GM12801 (cell line): Measurements from ENCODE around the gene EFS.

Experiments
- CTCF ChIP-seq: IDR thresholded peaks from one replicate; pipeline ENCODE4 v1.5.1; 2011; ENCODE audit warnings: control low read depth; ENCODE audit not compliant: insufficient read length; ENCODE audit errors: extremely low read depth

The EFS gene

DNA sequence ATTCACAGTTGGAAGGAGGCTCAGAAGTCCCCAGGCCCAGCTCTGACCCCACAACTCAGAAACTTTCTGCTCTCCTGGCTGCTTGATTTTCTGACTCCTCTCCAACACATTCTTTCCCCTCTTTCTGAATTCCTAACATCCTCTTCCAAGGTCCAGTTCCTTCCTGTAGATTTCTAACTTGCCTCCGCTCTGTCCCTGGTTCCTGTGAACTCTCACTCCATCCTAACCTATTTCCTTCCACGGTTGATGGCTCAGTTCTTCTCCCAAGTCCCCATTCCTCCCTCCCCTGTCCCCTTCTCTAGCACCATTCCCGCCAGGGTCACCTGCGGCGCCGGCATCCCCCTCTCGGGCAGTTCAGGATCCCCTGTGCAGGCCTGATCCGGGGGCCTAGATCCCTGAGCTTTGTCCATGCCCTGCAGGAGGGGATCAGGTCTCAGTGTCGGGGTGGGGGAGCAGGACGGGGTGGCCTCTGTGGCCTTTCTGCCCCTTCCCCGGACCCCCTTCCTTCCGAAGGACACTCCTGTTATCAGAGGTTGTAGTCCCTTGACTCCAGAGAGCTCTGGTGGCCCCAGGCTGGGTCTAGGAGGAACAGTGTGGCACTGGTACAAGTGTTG, 6.3 kb downstream of the EFS start:
- no peak for TF ChIP-seq CTCF

DNA sequence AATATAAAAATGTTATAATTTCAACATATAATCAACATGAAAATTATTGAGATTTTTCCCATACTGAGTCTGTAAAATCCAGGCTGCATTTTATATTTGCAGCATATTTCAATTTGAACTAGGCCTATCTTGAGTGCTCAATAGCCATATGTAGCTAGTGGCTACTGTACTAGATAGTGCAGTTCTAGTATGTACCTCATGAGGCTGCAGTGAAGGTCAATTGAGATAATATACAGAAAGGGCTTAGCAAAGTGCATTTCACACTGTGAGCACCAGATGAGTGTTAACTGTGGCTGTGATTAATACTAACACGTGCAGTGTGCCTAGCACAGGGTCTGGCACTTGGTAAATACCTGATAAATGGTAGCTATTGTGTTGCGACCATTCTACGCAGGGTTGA, 6.9 kb downstream of the EFS start:
- TF ChIP-seq CTCF = no peak

DNA sequence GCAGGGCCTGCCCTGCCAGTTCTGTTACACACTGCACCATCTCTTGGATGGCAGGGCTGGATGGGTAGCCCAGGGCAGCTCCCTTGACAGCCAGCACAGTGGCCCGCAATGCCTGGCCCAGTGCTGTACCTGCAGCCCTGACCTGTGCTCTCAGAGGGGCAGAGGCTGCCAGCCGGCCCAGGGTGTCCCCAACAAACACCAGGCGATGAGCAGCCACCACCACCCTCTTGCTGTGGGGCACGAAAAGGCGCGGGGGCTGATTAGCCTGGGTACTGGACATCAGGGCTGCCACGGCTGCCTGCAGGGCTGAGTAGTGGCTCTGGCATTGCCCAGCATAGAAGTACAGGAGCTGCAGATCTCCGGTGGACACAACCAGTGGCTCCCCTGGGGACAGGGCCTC, 7.7 kb downstream of the EFS start:
- no peak for TF ChIP-seq CTCF

DNA sequence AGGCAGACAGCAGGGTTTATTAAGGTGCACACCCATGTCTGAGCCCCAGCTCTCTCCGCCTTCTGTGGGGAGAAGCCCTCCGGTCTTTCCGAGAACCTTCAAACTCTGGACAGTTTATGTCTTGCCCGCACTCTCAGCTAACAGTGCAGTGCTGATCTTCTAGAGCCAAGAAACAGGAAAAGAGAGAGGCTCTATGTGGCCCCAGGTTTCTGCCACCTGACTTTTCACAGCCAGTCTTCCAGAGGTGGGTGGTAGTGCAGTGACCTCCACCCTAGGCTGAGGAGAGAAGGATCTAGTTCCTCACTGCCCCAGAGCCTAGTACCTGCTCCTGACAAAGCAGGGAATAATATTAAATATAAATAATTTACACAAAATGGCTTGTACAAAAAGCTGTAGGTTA, 8.3 kb downstream of the EFS start:
- no peak for TF ChIP-seq CTCF

DNA sequence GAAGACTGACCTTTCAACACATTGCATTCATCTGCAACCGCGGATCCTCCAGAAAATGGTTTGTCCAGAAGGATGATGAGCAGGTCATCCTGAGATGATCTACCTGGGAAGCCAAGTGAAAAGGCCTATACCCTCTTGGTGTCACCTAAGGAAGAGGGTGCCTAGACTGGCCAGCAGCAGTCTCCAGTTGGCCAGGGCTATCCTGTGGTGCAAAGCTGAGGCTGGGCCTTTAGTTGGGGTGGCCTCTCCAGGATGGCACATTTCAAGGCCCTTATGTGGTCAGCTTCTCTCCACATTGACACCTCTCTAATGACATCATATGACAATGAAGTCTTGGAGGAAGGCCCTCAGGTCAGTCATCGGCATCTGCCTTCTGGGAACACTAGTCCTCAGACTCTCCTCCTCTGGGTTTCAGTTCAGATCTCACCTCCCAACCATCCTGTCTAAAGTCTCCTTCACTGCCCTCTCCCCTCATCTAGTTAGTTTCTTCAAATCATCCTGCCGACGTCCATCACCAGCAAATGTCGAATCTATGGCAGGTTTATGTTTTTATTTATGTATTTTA, 9.0 kb downstream of the EFS start:
- no peak for TF ChIP-seq CTCF

DNA sequence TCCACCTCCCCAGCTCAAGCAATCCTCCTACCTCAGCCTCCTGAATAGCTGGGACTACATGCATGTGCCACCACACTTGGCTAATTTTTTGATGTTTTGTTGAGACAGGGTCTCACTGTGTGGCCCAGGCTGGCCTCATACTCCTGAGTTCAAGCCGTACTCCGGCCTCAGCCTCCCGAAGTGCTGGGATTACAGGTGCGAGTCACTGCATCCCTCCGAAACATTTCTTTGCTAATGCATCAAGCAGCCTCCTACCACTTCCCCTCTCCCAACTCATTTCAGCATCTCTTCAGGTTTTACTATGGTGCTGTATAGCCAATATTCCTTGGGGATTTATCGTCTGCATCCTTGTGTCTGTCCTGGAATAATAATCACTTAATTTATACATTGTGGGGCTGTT, 10.0 kb downstream of the EFS start:
- TF ChIP-seq CTCF = no peak

DNA sequence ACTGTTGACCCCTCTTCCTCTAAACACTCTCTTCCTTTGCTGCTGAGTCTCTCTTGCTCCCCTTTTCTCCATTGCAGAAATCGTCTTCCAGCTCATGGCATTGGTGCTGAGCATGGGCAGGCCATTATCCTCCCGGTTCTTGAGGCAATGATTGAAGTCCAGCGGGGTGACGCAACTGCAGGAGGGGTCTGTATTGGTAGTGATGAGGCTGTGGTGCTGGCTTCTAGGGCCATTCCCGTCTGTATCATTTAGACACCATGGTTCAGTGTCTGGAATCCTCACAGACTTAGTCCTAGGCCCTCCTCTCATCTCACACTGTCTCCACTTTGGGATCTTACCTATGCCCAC, 11.6 kb downstream of the EFS start:
- TF ChIP-seq CTCF = no peak
